Muscle of leg (tissue), 11 donors: ENCODE measurements around the gene CHKB. TPM values are rescaled to one million over a fixed set of nuclear protein-coding genes. Genes with fewer than 3 reads are reported as not detected.
"Not testable (repeated sequence)": the region's sequence is repeated elsewhere in the genome, so short reads cannot be mapped to it uniquely, and the experiment has no call there.

Experiments used
- DNase-seq: peaks from one replicate; pipeline ENCODE4 v3.0.0; 2013
- H3K27ac ChIP-seq: one replicate; pipeline ENCODE4 v1.5.1; 2013; ENCODE audit warnings: mild to moderate bottlenecking, low read length, control low read depth
- H3K27me3 ChIP-seq: one replicate; pipeline ENCODE4 v1.6.1; 2013; ENCODE audit warnings: low read length; ENCODE audit not compliant: control insufficient read depth, insufficient read depth
- H3K36me3 ChIP-seq: one replicate; pipeline ENCODE4 v1.6.1; 2013; ENCODE audit warnings: low read length; ENCODE audit not compliant: control insufficient read depth, insufficient read depth
- H3K4me1 ChIP-seq: one replicate; pipeline ENCODE4 v1.6.1; 2013; ENCODE audit warnings: low read length; ENCODE audit not compliant: control insufficient read depth, insufficient read depth
- H3K4me3 ChIP-seq: one replicate; pipeline ENCODE4 v1.5.1; 2013; ENCODE audit warnings: low read length, control low read depth
- H3K9me3 ChIP-seq: replicated peaks from 2 replicates; pipeline ENCODE4 v1.6.1; 2013; ENCODE audit warnings: low read depth, low read length; ENCODE audit not compliant: control insufficient read depth
- WGBS: methylation state at CpG from one replicate; pipeline ENCODE4 v1.1.5; 2013; ENCODE audit warnings: missing lambda C conversion rate; ENCODE audit not compliant: insufficient coverage; 5-methylcytosine and 5-hydroxymethylcytosine counted together
- polyA plus RNA-seq, 8 donors: library from polyadenylated mRNA; unstranded; fragments of 120-200 nt; gene quantifications; one replicate each; pipeline versions ENCODE4 v1.2.1 to v1.2.3, GENCODE V29; 2013; ENCODE audit warnings: inconsistent platforms in 1 of 8, low replicate concordance in 1 of 8; ENCODE audit not compliant: insufficient read length in 8 of 8, insufficient read depth in 1 of 8
- total RNA-seq: library from RNA; stranded (reverse); fragments of 120-200 nt; gene quantifications from one replicate; pipeline ENCODE4 v1.2.4, GENCODE V29; 2013

Gene CHKB
- total and polyA plus RNA-seq, 9 donors = 38.6 to 61.7 (median 47.5) TPM

GRCh38 chr22:50540381-50540780 lies 42.3 kb downstream of the CHKB start:
- H3K4me3 ChIP-seq = no peak overlapping the region
- 84% methylated on average over 9 of the region's 10 CpGs for WGBS
- no peak for DNase-seq
- H3K27ac ChIP-seq = peak overlapping the region; percentile 74
- H3K36me3 ChIP-seq = no peaks in the 10 kb centered on the region
- H3K27me3 ChIP-seq = peaks cover 52% of the 10 kb centered on the region
- peaks cover 9% of the 10 kb centered on the region for H3K4me1 ChIP-seq
- H3K9me3 ChIP-seq = no peaks in the 10 kb centered on the region

- DNase-seq = no peak
- Histone ChIP-seq H3K9me3 (no peaks in the 10 kb centered on the region), H3K27me3 (peaks cover 54% of the 10 kb centered on the region), H3K4me1 (no peaks in the 10 kb centered on the region), H3K36me3 (no peaks in the 10 kb centered on the region), H3K4me3 (no peak overlapping the region), H3K27ac (peak overlapping the region; percentile 57)
- 74% methylated on average over 11 of the region's 13 CpGs for WGBS
Observed at GRCh38 chr22:50537765-50538164, 44.9 kb downstream of the CHKB start.

- Histone ChIP-seq H3K27me3 (peaks cover 62% of the 10 kb centered on the region), H3K36me3 (no peaks in the 10 kb centered on the region), H3K4me1 (peaks cover 13% of the 10 kb centered on the region), H3K4me3 (no peak overlapping the region), H3K9me3 (no peaks in the 10 kb centered on the region), H3K27ac (no peak overlapping the region)
- DNase-seq = no peak
- no CpG with 5 or more reads among the region's 3 CpGs for WGBS
Observed at GRCh38 chr22:50536226-50536625, 46.4 kb downstream of the CHKB start.

GRCh38 chr22:50535113-50535512 lies 47.5 kb downstream of the CHKB start:
- no peak overlapping the region for H3K27ac ChIP-seq
- H3K36me3 ChIP-seq = no peaks in the 10 kb centered on the region
- DNase-seq = no peak
- no peak overlapping the region for H3K4me3 ChIP-seq
- no peaks in the 10 kb centered on the region for H3K9me3 ChIP-seq
- H3K27me3 ChIP-seq = peaks cover 73% of the 10 kb centered on the region
- WGBS = no CpG with 5 or more reads among the region's 8 CpGs
- H3K4me1 ChIP-seq = peaks cover 25% of the 10 kb centered on the region

- H3K9me3 ChIP-seq, H3K4me3 ChIP-seq, DNase-seq, H3K36me3 ChIP-seq: not testable (repeated sequence)
- peaks cover 32% of the 10 kb centered on the region for H3K4me1 ChIP-seq
- peak overlapping the region; percentile 7 for H3K27ac ChIP-seq
- H3K27me3 ChIP-seq = peaks cover 76% of the 10 kb centered on the region
- WGBS = 47% methylated on average over 7 of the region's 21 CpGs
Observed at GRCh38 chr22:50533856-50534711, 48.6 kb downstream of the CHKB start.

- no peak for DNase-seq
- H3K27ac ChIP-seq = no peak overlapping the region
- H3K4me3 ChIP-seq = no peak overlapping the region
- H3K27me3 ChIP-seq = peaks cover 80% of the 10 kb centered on the region
- H3K4me1 ChIP-seq = peaks cover 34% of the 10 kb centered on the region
- no peaks in the 10 kb centered on the region for H3K36me3 ChIP-seq
- WGBS = 79% methylated on average over 11 of the region's 19 CpGs
- no peaks in the 10 kb centered on the region for H3K9me3 ChIP-seq
Observed at GRCh38 chr22:50532824-50533796, 49.5 kb downstream of the CHKB start.

GRCh38 chr22:50531962-50532674 lies 50.5 kb downstream of the CHKB start:
- Histone ChIP-seq H3K27me3 (peaks cover 73% of the 10 kb centered on the region), H3K36me3 (no peaks in the 10 kb centered on the region), H3K9me3 (no peaks in the 10 kb centered on the region), H3K4me1 (peaks cover 35% of the 10 kb centered on the region), H3K4me3 (peak overlapping the region; percentile 47), H3K27ac (peak overlapping the region; percentile 79)
- under 1% methylated on average over 44 of the region's 56 CpGs for WGBS
- DNase-seq = peak; percentile 83

GRCh38 chr22:50531546-50531961 lies 51.1 kb downstream of the CHKB start:
- under 1% methylated on average over 40 of the region's 44 CpGs for WGBS
- Histone ChIP-seq H3K27me3 (peaks cover 70% of the 10 kb centered on the region), H3K4me1 (peaks cover 39% of the 10 kb centered on the region), H3K4me3 (peak overlapping the region; percentile 47), H3K27ac (peak overlapping the region; percentile 79), H3K9me3 (no peaks in the 10 kb centered on the region), H3K36me3 (no peaks in the 10 kb centered on the region)
- DNase-seq = peak; percentile 47

GRCh38 chr22:50530877-50531545 lies 51.6 kb downstream of the CHKB start:
- Histone ChIP-seq H3K9me3 (no peaks in the 10 kb centered on the region), H3K27me3 (peaks cover 70% of the 10 kb centered on the region), H3K4me3 (peak overlapping the region; percentile 47), H3K36me3 (no peaks in the 10 kb centered on the region), H3K27ac (peak overlapping the region; percentile 79), H3K4me1 (peaks cover 41% of the 10 kb centered on the region)
- peak; percentile 85 for DNase-seq
- WGBS = 6% methylated on average over 53 of the region's 53 CpGs
